ENCODE data around the gene MAN1C1.

MAN1C1 gene

GRCh38 chr1:25623731-25624130, 7.1 kb downstream of the MAN1C1 start:
- DNase-seq (ENCODE audit: low read depth) = no peak

GRCh38 chr1:25624156-25624555, 7.6 kb downstream of the MAN1C1 start:
- H3K4me3 ChIP-seq (ENCODE audit: low read depth, low read length) = no peak overlapping the region
- DNase-seq (ENCODE audit: low read depth) = peak; percentile 72
- TF ChIP-seq CTCF (IDR thresholded peaks at IDR 0.05; ENCODE audit: low read depth, low read length) (no peak), POLR2A (IDR thresholded peaks at IDR 0.05; ENCODE audit: extremely low read depth, insufficient read length) (no peak), MAX (IDR thresholded peaks at IDR 0.05; ENCODE audit: low read depth, low read length) (no peak), MYC (IDR thresholded peaks at IDR 0.05; ENCODE audit: low read depth, low read length) (no peak)

More at GRCh38 chr1:25623731-25624130, 7.1 kb downstream of the MAN1C1 start:
- TF ChIP-seq CTCF (IDR thresholded peaks at IDR 0.05; ENCODE audit: low read depth, low read length) = no peak
- no peak overlapping the region for H3K4me3 ChIP-seq (ENCODE audit: low read depth, low read length)

- no peak for DNase-seq (ENCODE audit: low read depth)
- TF ChIP-seq MYC (IDR thresholded peaks at IDR 0.05; ENCODE audit: low read depth, low read length) (no peak), MAX (IDR thresholded peaks at IDR 0.05; ENCODE audit: low read depth, low read length) (no peak), POLR2A (IDR thresholded peaks at IDR 0.05; ENCODE audit: extremely low read depth, insufficient read length) (no peak), CTCF (IDR thresholded peaks at IDR 0.05; ENCODE audit: low read depth, low read length) (no peak)
Observed at GRCh38 chr1:25624604-25625003, 8.0 kb downstream of the MAN1C1 start.

GRCh38 chr1:25626018-25626417, 9.4 kb downstream of the MAN1C1 start:
- no peak for DNase-seq (ENCODE audit: low read depth)
- no peak overlapping the region for H3K4me3 ChIP-seq (ENCODE audit: low read depth, low read length)
- TF ChIP-seq CTCF (IDR thresholded peaks at IDR 0.05; ENCODE audit: low read depth, low read length) (no peak), MYC (IDR thresholded peaks at IDR 0.05; ENCODE audit: low read depth, low read length) (no peak), MAX (IDR thresholded peaks at IDR 0.05; ENCODE audit: low read depth, low read length) (no peak), POLR2A (IDR thresholded peaks at IDR 0.05; ENCODE audit: extremely low read depth, insufficient read length) (no peak)

More at GRCh38 chr1:25624604-25625003, 8.0 kb downstream of the MAN1C1 start:
- no peak overlapping the region for H3K4me3 ChIP-seq (ENCODE audit: low read depth, low read length)

GRCh38 chr1:25628741-25629421, 12.3 kb downstream of the MAN1C1 start:
- TF ChIP-seq MAX (IDR thresholded peaks at IDR 0.05; ENCODE audit: low read depth, low read length) (no peak), CTCF (IDR thresholded peaks at IDR 0.05; ENCODE audit: low read depth, low read length) (no peak), MYC (IDR thresholded peaks at IDR 0.05; ENCODE audit: low read depth, low read length) (no peak), POLR2A (IDR thresholded peaks at IDR 0.05; ENCODE audit: extremely low read depth, insufficient read length) (no peak)
- no peak overlapping the region for H3K4me3 ChIP-seq (ENCODE audit: low read depth, low read length)
- no peak for DNase-seq (ENCODE audit: low read depth)

- DNase-seq (ENCODE audit: low read depth) = no peak
- TF ChIP-seq MAX (IDR thresholded peaks at IDR 0.05; ENCODE audit: low read depth, low read length) (no peak), CTCF (IDR thresholded peaks at IDR 0.05; ENCODE audit: low read depth, low read length) (no peak), POLR2A (IDR thresholded peaks at IDR 0.05; ENCODE audit: extremely low read depth, insufficient read length) (no peak), MYC (IDR thresholded peaks at IDR 0.05; ENCODE audit: low read depth, low read length) (no peak)
- no peak overlapping the region for H3K4me3 ChIP-seq (ENCODE audit: low read depth, low read length)
Observed at GRCh38 chr1:25629836-25630235, 13.2 kb downstream of the MAN1C1 start.

Measured in NB4 (cell line).